OCI-M1 (cell line): Measurements from ENCODE around the gene FANCC.
A peak's percentile ranks its signal among the peaks of the same experiment; 100 is the strongest.

Experiments
- DNase-seq: peaks from one replicate; lab custom pipeline; 2025; lab: John Stamatoyannopoulos, UW

The FANCC gene

GRCh38 chr9:95099321-95100070 is 218.0 kb downstream of the FANCC start:
- DNase-seq: no peak

- DNase-seq: no peak
These were observed 219.1 kb downstream of the FANCC start for GRCh38 chr9:95098391-95098921.

- no peak for DNase-seq
These were observed 220.2 kb downstream of the FANCC start for GRCh38 chr9:95097279-95097678.

GRCh38 chr9:95096807-95097206 is 220.7 kb downstream of the FANCC start:
- no peak for DNase-seq

- no peak for DNase-seq
These were observed 221.1 kb downstream of the FANCC start for GRCh38 chr9:95096381-95096780.

- no peak for DNase-seq
These were observed 221.7 kb downstream of the FANCC start for GRCh38 chr9:95095641-95096355.

GRCh38 chr9:95094002-95094401 is 223.5 kb downstream of the FANCC start:
- DNase-seq: no peak

- DNase-seq: no peak
These were observed 223.9 kb downstream of the FANCC start for GRCh38 chr9:95093586-95093985.

GRCh38 chr9:95092262-95093072 is 225.0 kb downstream of the FANCC start:
- DNase-seq: peak; percentile 53

GRCh38 chr9:95091601-95092261 is 225.8 kb downstream of the FANCC start:
- DNase-seq: peak; percentile 77

GRCh38 chr9:95090871-95091577 is 226.5 kb downstream of the FANCC start:
- no peak for DNase-seq

- no peak for DNase-seq
These were observed 227.3 kb downstream of the FANCC start for GRCh38 chr9:95090023-95090791.

GRCh38 chr9:95089257-95090022 is 228.1 kb downstream of the FANCC start:
- DNase-seq: no peak

GRCh38 chr9:95088421-95089161 is 228.9 kb downstream of the FANCC start:
- no peak for DNase-seq

GRCh38 chr9:95087659-95088242 is 229.8 kb downstream of the FANCC start:
- DNase-seq: no peak

- no peak for DNase-seq
These were observed 230.9 kb downstream of the FANCC start for GRCh38 chr9:95086564-95086955.

GRCh38 chr9:95085861-95086563 is 231.5 kb downstream of the FANCC start:
- no peak for DNase-seq
